GM21528 (cell line): ENCODE results near the gene SCAMP3.
A peak's percentile ranks its signal among the peaks of the same experiment; 100 is the strongest.

ENCODE experiments used
- ATAC-seq: cut with Tn5 transposase; IDR thresholded peaks from one replicate; pipeline ENCODE4 v1.9.1; 2021; ENCODE audit warnings: mild to moderate bottlenecking, moderate library complexity; ENCODE audit not compliant: unreplicated experiment, low FRiP score

Gene SCAMP3

DNA sequence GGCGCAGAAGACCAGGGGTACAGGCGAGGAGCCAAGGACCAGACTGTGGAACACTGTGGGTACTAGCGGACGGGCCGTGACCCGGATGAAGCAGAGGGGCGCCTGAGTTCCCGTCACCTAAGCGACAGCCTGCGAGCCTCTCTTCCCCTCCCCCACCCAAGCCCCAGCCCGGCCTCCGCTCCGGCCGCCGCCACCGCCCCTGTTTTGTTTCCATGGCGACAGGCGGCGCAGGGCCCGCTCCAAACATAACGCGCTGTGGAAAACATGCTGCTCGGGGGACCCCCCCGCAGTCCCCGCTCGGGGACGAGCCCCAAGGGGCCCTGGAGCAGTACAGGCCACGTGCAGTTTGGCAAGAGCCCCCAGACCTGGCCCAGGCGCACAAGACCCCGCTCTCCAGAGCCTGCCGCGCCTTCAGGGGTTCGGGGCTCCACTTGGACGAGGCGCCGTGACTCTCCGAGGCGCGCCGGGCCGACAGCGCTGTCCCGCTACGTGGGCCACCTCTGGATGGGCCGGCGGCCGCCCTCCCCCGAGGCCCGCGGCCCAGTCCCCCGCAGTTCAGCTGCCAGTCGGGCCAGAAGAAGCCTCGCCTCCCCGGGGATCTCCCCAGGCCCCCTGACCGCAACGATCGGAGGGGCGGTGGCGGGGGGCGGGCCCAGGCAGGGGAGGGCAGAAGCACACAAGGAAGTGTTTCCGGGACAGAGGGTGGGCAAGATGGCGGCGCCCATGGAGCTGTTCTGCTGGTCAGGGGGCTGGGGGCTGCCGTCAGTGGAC, 53.4 kb downstream of the SCAMP3 start, which contains the start of gene MTX1:
Gene MTX1, plus strand, starts transcription at position 155 of the 771 bp plus-strand sequence. Its CDS starts 110 bp downstream, at position 265.
- ATAC-seq, result peak; percentile 59

GRCh38 chr1:155207806-155208540, 54.2 kb downstream of the SCAMP3 start, which contains the start of gene THBS3:
Gene THBS3 (minus strand): TSS chr1:155207897. CDS start chr1:155207876, 21 bp downstream.
- no peak for ATAC-seq

- no peak for ATAC-seq
These were observed 55.0 kb downstream of the SCAMP3 start for GRCh38 chr1:155206891-155207805.
